Mucosa of rectum (tissue), 2 donors: ENCODE measurements around the gene ZNF490.

ENCODE experiments used
- H3K27ac ChIP-seq, 2 donors: one replicate each; pipeline ENCODE4 v1.7.0; 2013; ENCODE audit warnings: inconsistent platforms in 2 of 2, low read depth in 2 of 2, low read length in 2 of 2
- H3K27me3 ChIP-seq, 2 donors: one replicate each; pipeline ENCODE4 v1.7.0; 2013; ENCODE audit warnings: low read length in 2 of 2; ENCODE audit not compliant: control insufficient read depth in 2 of 2, insufficient read depth in 2 of 2
- H3K36me3 ChIP-seq, 2 donors: one replicate each; pipeline ENCODE4 v1.7.0; 2013; ENCODE audit warnings: low read length in 2 of 2; ENCODE audit not compliant: control insufficient read depth in 2 of 2, insufficient read depth in 2 of 2
- H3K4me1 ChIP-seq, 2 donors: one replicate each; pipeline ENCODE4 v1.7.0; 2013; ENCODE audit warnings: low read length in 2 of 2, mild to moderate bottlenecking in 1 of 2; ENCODE audit not compliant: control insufficient read depth in 2 of 2, insufficient read depth in 2 of 2
- H3K4me3 ChIP-seq, 2 donors: one replicate each; pipeline ENCODE4 v1.7.0; 2013; ENCODE audit warnings: low read length in 2 of 2
- H3K9ac ChIP-seq, 2 donors: one replicate each; pipeline ENCODE4 v1.7.0; 2013; ENCODE audit warnings: low read length in 2 of 2, low read depth in 1 of 2, mild to moderate bottlenecking in 1 of 2
- H3K9me3 ChIP-seq, 2 donors: one replicate each; pipeline ENCODE4 v1.7.0; 2013; ENCODE audit warnings: low read length in 2 of 2; ENCODE audit not compliant: control insufficient read depth in 2 of 2
- donor health status: healthy.
- donor health status: Normal muscosa, but diverticular disease.

Gene ZNF490

DNA sequence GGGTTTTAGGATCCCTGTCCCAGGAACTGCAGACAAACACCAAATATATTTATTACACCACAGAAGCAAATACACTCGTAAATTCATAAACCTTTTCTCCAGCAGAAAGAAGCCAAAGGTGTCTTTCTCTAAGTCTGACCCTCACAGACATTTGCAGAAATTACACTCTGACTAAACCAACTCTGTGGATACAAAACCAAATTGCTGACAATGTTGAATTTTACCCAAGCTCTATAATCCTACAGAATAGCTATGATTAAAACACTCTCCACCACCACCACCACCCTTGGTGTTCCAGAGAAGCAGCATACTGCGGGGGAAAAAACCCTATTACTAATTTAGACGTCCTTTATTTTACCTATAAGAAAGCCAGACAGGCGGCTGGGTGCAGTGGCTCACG, 64.5 kb downstream of the ZNF490 start:
- Histone ChIP-seq H3K27me3 (no peaks in the 10 kb centered on the region), H3K4me1 (peaks cover 5 to 16% of the 10 kb centered on the region in 2 donors), H3K27ac (no peak overlapping the region), H3K4me3 (no peak overlapping the region), H3K9ac (no peak overlapping the region), H3K9me3 (peaks cover 0 to 8% of the 10 kb centered on the region in 2 donors), H3K36me3 (peaks cover 24 to 30% of the 10 kb centered on the region in 2 donors)

DNA sequence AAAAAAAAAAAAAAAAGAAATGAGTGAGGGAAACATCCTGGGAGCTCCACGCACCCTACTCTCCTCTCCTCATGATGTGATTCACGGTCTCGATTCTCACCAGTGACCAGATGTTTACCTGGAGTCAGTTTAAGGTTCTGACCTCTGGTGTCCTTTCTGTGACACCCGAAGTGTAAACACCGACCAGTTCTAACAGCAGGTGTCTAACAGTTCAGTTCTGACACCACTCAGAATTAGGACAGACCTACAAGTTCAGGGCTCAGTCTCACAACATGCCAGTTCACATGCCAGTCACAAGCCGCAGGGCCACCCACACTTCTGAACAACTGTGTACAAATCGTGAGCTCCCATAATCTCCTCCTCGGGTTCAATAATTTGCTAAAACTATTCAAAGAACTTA, 65.3 kb downstream of the ZNF490 start:
- Histone ChIP-seq H3K27ac (no peak overlapping the region), H3K9me3 (peaks cover 0 to 8% of the 10 kb centered on the region in 2 donors), H3K36me3 (peaks cover 30 to 33% of the 10 kb centered on the region in 2 donors), H3K4me1 (peaks cover 5 to 10% of the 10 kb centered on the region in 2 donors), H3K27me3 (no peaks in the 10 kb centered on the region), H3K4me3 (no peak overlapping the region), H3K9ac (no peak overlapping the region)

DNA sequence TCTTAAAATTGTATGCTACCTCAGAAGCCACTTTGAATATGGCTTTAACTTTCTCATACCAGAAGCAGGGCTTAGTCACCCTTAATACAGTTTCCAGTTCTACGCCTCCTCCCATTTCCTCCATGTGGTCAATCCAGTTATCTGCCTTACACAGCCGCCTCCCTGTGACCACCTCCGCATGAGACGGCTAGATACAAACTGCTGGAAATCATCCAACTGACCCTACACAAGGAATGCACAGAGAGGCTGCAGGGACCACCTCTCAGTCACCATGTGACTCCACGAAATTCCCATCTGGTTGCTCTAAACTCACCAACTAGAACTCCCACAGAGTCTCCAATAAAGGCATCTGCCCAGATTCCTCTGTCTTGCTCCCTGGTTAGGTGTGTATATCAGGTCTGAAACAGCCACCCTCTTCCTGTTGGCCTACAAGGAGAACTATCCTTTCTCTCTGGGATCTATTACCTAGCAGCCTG, 66.2 kb downstream of the ZNF490 start:
- Histone ChIP-seq H3K27me3 (no peaks in the 10 kb centered on the region), H3K9ac (no peak overlapping the region), H3K27ac (no peak overlapping the region), H3K4me1 (peaks cover under 1 to 5% of the 10 kb centered on the region in 2 donors), H3K36me3 (peaks cover 35 to 37% of the 10 kb centered on the region in 2 donors), H3K9me3 (peaks cover 0 to 8% of the 10 kb centered on the region in 2 donors), H3K4me3 (no peak overlapping the region)

DNA sequence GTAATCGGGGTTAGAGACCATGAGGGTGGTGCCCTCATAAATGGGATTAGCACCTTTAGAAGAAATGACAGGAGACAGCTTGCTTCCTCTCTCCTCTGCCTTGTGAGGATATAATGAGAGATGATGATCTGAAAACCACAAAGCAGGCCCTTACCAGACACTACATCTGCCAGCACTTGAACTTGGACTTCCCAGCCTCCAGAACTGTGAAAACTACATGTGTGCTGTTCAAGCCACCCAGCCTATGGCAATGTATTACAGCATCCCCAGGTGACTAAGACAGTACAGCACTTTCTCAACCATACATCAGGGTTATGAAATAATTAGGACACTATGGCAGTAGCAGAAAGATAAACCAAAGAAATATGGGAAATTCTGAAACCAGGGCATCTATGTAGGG, 66.8 kb downstream of the ZNF490 start:
- Histone ChIP-seq H3K9ac (no peak overlapping the region), H3K4me3 (no peak overlapping the region), H3K27me3 (no peaks in the 10 kb centered on the region), H3K36me3 (peaks cover 30 to 40% of the 10 kb centered on the region in 2 donors), H3K27ac (no peak overlapping the region), H3K4me1 (peaks cover 0 to under 1% of the 10 kb centered on the region in 2 donors), H3K9me3 (peaks cover 0 to 8% of the 10 kb centered on the region in 2 donors)
